HepG2 (cell line): ENCODE data around the gene BABAM2. TPM values are rescaled to one million over a fixed set of nuclear protein-coding genes. Genes with fewer than 3 reads are reported as not detected.
A peak's percentile ranks its signal among the peaks of the same experiment; 100 is the strongest.

Experiments used
- CC2D1A ChIP-seq: sonication (generic); formaldehyde crosslinking; IDR thresholded peaks from 2 replicates; pipeline ENCODE4 v1.8.1; 2023; ENCODE audit warnings: mild to moderate bottlenecking, missing genetic modification reagents
- EHMT2 ChIP-seq: fragments of 200-600 bp; sonication (generic); IDR thresholded peaks from 2 replicates; pipeline ENCODE4 v1.7.0; 2017; ENCODE audit warnings: antibody characterized with exemption, low read depth, low read length, borderline replicate concordance
- FOXO1 ChIP-seq: sonication (generic); formaldehyde crosslinking; IDR thresholded peaks from 2 replicates; pipeline ENCODE4 v1.4.0; 2020; ENCODE audit warnings: missing genetic modification reagents
- GATAD1 ChIP-seq: IDR thresholded peaks from 2 replicates; pipeline ENCODE4 v1.6.1; 2016; ENCODE audit warnings: missing genetic modification reagents, missing compliant biosample characterization
- KDM2A ChIP-seq: sonication (generic); formaldehyde crosslinking; IDR thresholded peaks from 2 replicates; pipeline ENCODE4 v1.4.0; 2020; ENCODE audit warnings: low read depth, missing genetic modification reagents, borderline replicate concordance
- KLF9 ChIP-seq: IDR thresholded peaks from 2 replicates; pipeline ENCODE4 v1.6.1; 2016; ENCODE audit warnings: low read depth
- MAFG ChIP-seq: sonication (generic); formaldehyde crosslinking; IDR thresholded peaks from 2 replicates; pipeline ENCODE4 v1.5.1; 2020; ENCODE audit warnings: mild to moderate bottlenecking, missing genetic modification reagents
- NCOA5 ChIP-seq: sonication (generic); formaldehyde crosslinking; IDR thresholded peaks from 2 replicates; pipeline ENCODE4 v1.4.0; 2020; ENCODE audit warnings: missing genetic modification reagents
- PCBP1 ChIP-seq: fragments of 200-400 bp; formaldehyde crosslinking; IDR thresholded peaks from 2 replicates; pipeline ENCODE4 v1.6.1; 2017; ENCODE audit warnings: mild to moderate bottlenecking, low read depth, low read length, borderline replicate concordance
- TP53 ChIP-seq: sonication (generic); formaldehyde crosslinking; conservative IDR thresholded peaks from 2 replicates; pipeline ENCODE4 v1.4.0; 2020; ENCODE audit warnings: missing genetic modification reagents
- USF2 ChIP-seq, 2 experiments: sonication (generic) in 1 of 2; formaldehyde crosslinking in 1 of 2; IDR thresholded peaks; 2 replicates each; pipeline versions ENCODE4 v1.5.1 to v1.6.1; 2011 to 2020; ENCODE audit warnings: borderline replicate concordance in 1 of 2, low read depth in 1 of 2, low read length in 1 of 2, mild to moderate bottlenecking in 1 of 2, missing genetic modification reagents in 1 of 2, moderate library complexity in 1 of 2
- ZBTB21 ChIP-seq: sonication (generic); formaldehyde crosslinking; IDR thresholded peaks from 2 replicates; pipeline ENCODE4 v1.4.0; 2020; ENCODE audit warnings: missing genetic modification reagents
- ZNF160 ChIP-seq: sonication (generic); formaldehyde crosslinking; IDR thresholded peaks from 2 replicates; pipeline ENCODE4 v1.8.0; 2022; ENCODE audit warnings: mild to moderate bottlenecking, inconsistent platforms, missing genetic modification reagents
- ZSCAN12 ChIP-seq: sonication (generic); formaldehyde crosslinking; IDR thresholded peaks from 2 replicates; pipeline ENCODE4 v1.9.0; 2021; ENCODE audit warnings: mild to moderate bottlenecking, missing genetic modification reagents
- ZSCAN31 ChIP-seq: sonication (generic); formaldehyde crosslinking; IDR thresholded peaks from 2 replicates; pipeline ENCODE4 v1.5.0; 2020; ENCODE audit warnings: low read depth, mild to moderate bottlenecking, missing genetic modification reagents
- polyA plus RNA-seq, 8 experiments: library from polyadenylated mRNA; depleted of rRNA in 3 of 8; stranded (reverse) in 7 of 8; unstranded in 1 of 8; fragments of >200 nt; fragmentation: Illumina TruSeq in 4 of 8; extraction: Trizol in 4 of 8; gene quantifications; 2 replicates each; pipeline versions ENCODE4 v1.2.1 to v1.2.3, GENCODE V29; 2011 to 2016; ENCODE audit warnings: low read depth in 4 of 8, missing spikeins in 1 of 8, mixed read lengths in 1 of 8; ENCODE audit not compliant: insufficient read depth in 1 of 8
- total RNA-seq, 5 experiments: library from RNA; depleted of rRNA; stranded (reverse); fragments of >200 nt; fragmentation: Illumina TruSeq; extraction: Trizol; gene quantifications; 2 replicates each; pipeline ENCODE4 v1.2.3, GENCODE V29; 2016; ENCODE audit warnings: low read depth in 1 of 5
- TF ChIP-seq, protein P1 (sequence below): sonication (generic); formaldehyde crosslinking; IDR thresholded peaks from 2 replicates; pipeline ENCODE4 v1.8.1; 2023; ENCODE audit warnings: mild to moderate bottlenecking, missing genetic modification reagents
- TF ChIP-seq, protein P2 (sequence below): sonication (generic); formaldehyde crosslinking; IDR thresholded peaks from one replicate; pipeline ENCODE4 v1.5.1; 2020; ENCODE audit warnings: mild to moderate bottlenecking, missing genetic modification reagents; ENCODE audit errors: not compliant biosample characterization
- TF ChIP-seq, protein P3 (sequence below): sonication (generic); formaldehyde crosslinking; IDR thresholded peaks from 2 replicates; pipeline ENCODE4 v1.4.0; 2020; ENCODE audit warnings: missing genetic modification reagents

Gene BABAM2
- total and polyA plus RNA-seq, 2 of the 13 experiments (the other 11 are each of a cell fraction or from before 2014, with no cell fraction given): 24.9 to 28.0 TPM

GRCh38 chr2:28011322-28011737 lies 120.8 kb downstream of the BABAM2 start (continued):
- TF ChIP-seq, protein P1, sequence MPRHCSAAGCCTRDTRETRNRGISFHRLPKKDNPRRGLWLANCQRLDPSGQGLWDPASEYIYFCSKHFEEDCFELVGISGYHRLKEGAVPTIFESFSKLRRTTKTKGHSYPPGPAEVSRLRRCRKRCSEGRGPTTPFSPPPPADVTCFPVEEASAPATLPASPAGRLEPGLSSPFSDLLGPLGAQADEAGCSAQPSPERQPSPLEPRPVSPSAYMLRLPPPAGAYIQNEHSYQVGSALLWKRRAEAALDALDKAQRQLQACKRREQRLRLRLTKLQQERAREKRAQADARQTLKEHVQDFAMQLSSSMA (CRISPR knock-in tag): no peak
- TF ChIP-seq KDM2A (no peak), TP53 (CRISPR knock-in tag) (no peak), ZSCAN12 (CRISPR knock-in tag) (peak; percentile 86; the same call in 1 of the 2 replicates), EHMT2 (no peak; the same call in 1 of the 2 replicates), CC2D1A (no peak), ZSCAN31 (CRISPR knock-in tag) (peak; percentile 43; the same call in 1 of the 2 replicates), ZNF160 (CRISPR knock-in tag) (no peak), NCOA5 (CRISPR knock-in tag) (no peak), GATAD1 (CRISPR knock-in tag) (peak; percentile 38; the same call in 1 of the 2 replicates), ZBTB21 (CRISPR knock-in tag) (no peak), PCBP1 (no peak), MAFG (CRISPR knock-in tag) (no peak), USF2 (IDR thresholded peaks at IDR 0.05; ENCODE audit: low read depth, low read length) (no peak), USF2 (CRISPR knock-in tag; IDR thresholded peaks at IDR 0.05; ENCODE audit: borderline replicate concordance) (no peak), KLF9 (CRISPR knock-in tag) (no peak), FOXO1 (peak; percentile 45; the same call in 1 of the 2 replicates)
- TF ChIP-seq, protein P2, sequence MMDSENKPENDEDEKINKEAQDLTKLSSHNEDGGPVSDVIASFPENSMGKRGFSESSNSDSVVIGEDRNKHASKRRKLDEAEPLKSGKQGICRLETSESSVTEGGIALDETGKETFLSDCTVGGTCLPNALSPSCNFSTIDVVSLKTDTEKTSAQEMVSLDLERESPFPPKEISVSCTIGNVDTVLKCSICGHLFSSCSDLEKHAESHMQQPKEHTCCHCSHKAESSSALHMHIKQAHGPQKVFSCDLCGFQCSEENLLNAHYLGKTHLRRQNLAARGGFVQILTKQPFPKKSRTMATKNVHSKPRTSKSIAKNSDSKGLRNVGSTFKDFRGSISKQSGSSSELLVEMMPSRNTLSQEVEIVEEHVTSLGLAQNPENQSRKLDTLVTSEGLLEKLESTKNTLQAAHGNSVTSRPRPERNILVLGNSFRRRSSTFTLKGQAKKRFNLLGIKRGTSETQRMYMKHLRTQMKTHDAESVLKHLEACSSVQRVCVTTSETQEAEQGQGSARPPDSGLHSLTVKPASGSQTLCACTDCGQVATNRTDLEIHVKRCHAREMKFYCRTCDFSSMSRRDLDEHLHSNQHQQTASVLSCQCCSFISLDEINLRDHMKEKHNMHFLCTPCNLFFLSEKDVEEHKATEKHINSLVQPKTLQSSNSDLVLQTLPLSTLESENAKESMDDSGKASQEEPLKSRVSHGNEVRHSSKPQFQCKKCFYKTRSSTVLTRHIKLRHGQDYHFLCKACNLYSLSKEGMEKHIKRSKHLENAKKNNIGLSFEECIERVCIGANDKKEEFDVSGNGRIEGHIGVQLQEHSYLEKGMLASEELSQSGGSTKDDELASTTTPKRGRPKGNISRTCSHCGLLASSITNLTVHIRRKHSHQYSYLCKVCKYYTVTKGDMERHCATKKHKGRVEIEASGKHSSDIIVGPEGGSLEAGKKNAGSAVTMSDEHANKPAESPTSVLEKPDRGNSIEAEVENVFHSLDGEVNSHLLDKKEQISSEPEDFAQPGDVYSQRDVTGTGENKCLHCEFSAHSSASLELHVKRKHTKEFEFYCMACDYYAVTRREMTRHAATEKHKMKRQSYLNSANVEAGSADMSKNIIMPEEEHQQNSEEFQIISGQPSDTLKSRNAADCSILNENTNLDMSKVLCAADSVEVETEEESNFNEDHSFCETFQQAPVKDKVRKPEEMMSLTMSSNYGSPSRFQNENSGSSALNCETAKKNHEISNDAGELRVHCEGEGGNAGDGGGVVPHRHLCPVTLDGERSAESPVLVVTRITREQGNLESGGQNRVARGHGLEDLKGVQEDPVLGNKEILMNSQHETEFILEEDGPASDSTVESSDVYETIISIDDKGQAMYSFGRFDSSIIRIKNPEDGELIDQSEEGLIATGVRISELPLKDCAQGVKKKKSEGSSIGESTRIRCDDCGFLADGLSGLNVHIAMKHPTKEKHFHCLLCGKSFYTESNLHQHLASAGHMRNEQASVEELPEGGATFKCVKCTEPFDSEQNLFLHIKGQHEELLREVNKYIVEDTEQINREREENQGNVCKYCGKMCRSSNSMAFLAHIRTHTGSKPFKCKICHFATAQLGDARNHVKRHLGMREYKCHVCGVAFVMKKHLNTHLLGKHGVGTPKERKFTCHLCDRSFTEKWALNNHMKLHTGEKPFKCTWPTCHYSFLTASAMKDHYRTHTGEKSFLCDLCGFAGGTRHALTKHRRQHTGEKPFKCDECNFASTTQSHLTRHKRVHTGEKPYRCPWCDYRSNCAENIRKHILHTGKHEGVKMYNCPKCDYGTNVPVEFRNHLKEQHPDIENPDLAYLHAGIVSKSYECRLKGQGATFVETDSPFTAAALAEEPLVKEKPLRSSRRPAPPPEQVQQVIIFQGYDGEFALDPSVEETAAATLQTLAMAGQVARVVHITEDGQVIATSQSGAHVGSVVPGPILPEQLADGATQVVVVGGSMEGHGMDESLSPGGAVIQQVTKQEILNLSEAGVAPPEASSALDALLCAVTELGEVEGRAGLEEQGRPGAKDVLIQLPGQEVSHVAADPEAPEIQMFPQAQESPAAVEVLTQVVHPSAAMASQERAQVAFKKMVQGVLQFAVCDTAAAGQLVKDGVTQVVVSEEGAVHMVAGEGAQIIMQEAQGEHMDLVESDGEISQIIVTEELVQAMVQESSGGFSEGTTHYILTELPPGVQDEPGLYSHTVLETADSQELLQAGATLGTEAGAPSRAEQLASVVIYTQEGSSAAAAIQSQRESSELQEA: no peak
- TF ChIP-seq, protein P3, sequence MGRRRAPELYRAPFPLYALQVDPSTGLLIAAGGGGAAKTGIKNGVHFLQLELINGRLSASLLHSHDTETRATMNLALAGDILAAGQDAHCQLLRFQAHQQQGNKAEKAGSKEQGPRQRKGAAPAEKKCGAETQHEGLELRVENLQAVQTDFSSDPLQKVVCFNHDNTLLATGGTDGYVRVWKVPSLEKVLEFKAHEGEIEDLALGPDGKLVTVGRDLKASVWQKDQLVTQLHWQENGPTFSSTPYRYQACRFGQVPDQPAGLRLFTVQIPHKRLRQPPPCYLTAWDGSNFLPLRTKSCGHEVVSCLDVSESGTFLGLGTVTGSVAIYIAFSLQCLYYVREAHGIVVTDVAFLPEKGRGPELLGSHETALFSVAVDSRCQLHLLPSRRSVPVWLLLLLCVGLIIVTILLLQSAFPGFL (CRISPR knock-in tag): no peak
